Measurements from ENCODE around the gene PRRX2. TPM values are rescaled to one million over a fixed set of nuclear protein-coding genes. Genes with fewer than 3 reads are reported as not detected.

Gene PRRX2
- total and polyA plus RNA-seq, 2 experiments from 2014 or later, result 141 to 169 TPM

DNA sequence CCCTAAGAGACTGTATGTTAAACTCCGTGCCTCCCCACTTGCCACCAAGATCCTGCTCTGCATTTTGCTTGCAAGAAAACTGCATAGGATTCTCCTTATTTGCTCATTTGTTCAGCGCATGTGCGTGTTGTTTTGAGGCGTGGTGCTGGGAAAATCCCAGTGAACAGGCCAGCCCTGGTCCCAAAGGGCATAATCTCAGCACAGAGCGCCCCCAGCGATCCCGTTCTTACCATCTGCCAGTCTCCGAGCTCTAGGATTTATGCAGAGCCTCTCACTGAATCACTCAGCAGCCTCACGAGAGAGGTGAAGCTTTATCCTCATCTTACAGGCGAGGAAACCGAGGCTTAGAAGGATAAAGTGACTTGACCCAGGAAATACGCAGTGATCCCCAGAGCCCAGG, 11.5 kb downstream of the PRRX2 start:
- Histone ChIP-seq H2AFZ (no peak overlapping the region), H4K20me1 (ENCODE audit: insufficient read depth) (no peaks in the 10 kb centered on the region), H3K27me3 (replicated peaks; ENCODE audit: insufficient read depth) (no peaks in the 10 kb centered on the region), H3K9me2 (ENCODE audit: insufficient read depth) (no peaks in the 10 kb centered on the region), H3K27ac (peak overlapping the region; percentile 49), H3K4me2 (ENCODE audit: unreplicated experiment) (peak overlapping the region; percentile 31), H3K9ac (peak overlapping the region; percentile 71), H3F3A (ENCODE audit: insufficient read depth) (peaks cover 15% of the 10 kb centered on the region; the same call in 1 of the 2 replicates), H3K4me1 (ENCODE audit: insufficient read depth) (peaks cover 26% of the 10 kb centered on the region), H3K36me3 (ENCODE audit: low read depth) (no peaks in the 10 kb centered on the region), H3K9me3 (ENCODE audit: low read depth) (no peaks in the 10 kb centered on the region), H3K79me2 (ENCODE audit: insufficient read depth) (peaks cover 98% of the 10 kb centered on the region), H3K4me3 (no peak overlapping the region)
- in situ Hi-C loops (cut with MboI), result no loop called here
- peak; percentile 89 for DNase-seq
- TF ChIP-seq EZH2phosphoT487 (IDR thresholded peaks at IDR 0.05; ENCODE audit: insufficient read depth, low read depth), result no peak
- TF ChIP-seq EZH2 (IDR thresholded peaks at IDR 0.05; ENCODE audit: insufficient read depth, poor library complexity, severe bottlenecking), result no peak
- 20 to 21% methylated on average over 12 of the region's 12 CpGs for whole genome bisulfite sequencing, 2 experiments (ENCODE audit: low coverage in 1 of 2, low lambda C conversion rate in 2 of 2, missing lambda C conversion rate in 2 of 2)

DNA sequence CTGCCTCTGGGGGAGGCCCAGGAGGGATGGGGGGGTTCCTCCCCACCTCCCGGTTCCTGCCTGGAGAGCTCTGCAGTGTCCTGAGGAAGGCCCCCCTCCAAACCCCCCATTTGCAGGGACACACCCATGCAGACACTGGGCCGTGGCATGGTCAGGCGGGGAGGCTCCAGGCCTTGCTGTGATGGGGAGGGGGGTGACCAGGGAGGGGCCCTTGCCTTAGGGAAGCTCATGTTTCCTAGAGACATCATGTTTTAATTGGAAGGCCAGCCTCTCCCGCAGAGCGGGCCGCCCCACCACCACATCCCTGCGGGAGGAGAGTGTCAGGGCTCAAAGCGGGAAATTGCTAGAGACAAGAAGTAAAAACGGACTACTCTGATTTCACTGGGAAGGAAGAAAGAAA, 12.0 kb downstream of the PRRX2 start:
- DNase-seq, result no peak
- Histone ChIP-seq H3K9me2 (ENCODE audit: insufficient read depth) (no peaks in the 10 kb centered on the region), H3K79me2 (ENCODE audit: insufficient read depth) (peaks cover 98% of the 10 kb centered on the region), H2AFZ (no peak overlapping the region), H3K27me3 (replicated peaks; ENCODE audit: insufficient read depth) (no peaks in the 10 kb centered on the region), H3K9ac (peak overlapping the region; percentile 71), H3F3A (ENCODE audit: insufficient read depth) (peaks cover 15% of the 10 kb centered on the region; the same call in 1 of the 2 replicates), H4K20me1 (ENCODE audit: insufficient read depth) (no peaks in the 10 kb centered on the region), H3K4me3 (no peak overlapping the region), H3K4me1 (ENCODE audit: insufficient read depth) (peaks cover 26% of the 10 kb centered on the region), H3K9me3 (ENCODE audit: low read depth) (no peaks in the 10 kb centered on the region), H3K4me2 (ENCODE audit: unreplicated experiment) (peak overlapping the region; percentile 31), H3K27ac (peak overlapping the region; percentile 49), H3K36me3 (ENCODE audit: low read depth) (no peaks in the 10 kb centered on the region)
- no peak for TF ChIP-seq EZH2 (IDR thresholded peaks at IDR 0.05; ENCODE audit: insufficient read depth, poor library complexity, severe bottlenecking)
- 42 to 44% methylated on average over 9 of the region's 9 CpGs for WGBS, 2 experiments (ENCODE audit: low coverage in 1 of 2, low lambda C conversion rate in 2 of 2, missing lambda C conversion rate in 2 of 2)
- in situ Hi-C loops (cut with MboI), result no loop called here

DNA sequence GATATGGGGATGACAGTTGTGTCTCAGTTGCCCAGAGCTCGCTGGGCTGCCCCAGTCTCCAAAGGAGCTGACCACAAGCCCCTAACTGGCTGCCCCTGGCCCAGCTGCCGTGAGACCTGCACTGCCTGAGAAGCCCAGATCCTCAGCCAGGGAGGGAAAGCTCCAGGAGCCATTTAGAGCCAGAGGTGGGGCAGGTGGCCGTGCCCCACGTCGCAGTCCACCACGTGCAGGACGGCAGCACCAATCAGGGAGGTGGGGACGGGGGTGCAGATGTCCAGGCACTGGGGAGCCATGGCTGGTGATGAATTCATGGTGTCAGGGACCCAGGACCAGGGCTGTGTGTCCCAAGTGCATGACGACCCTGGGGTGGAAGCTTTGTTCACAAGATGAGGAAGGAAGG, 13.4 kb downstream of the PRRX2 start:
- Histone ChIP-seq H3F3A (ENCODE audit: insufficient read depth) (peaks cover 11% of the 10 kb centered on the region; the same call in 1 of the 2 replicates), H3K9me3 (ENCODE audit: low read depth) (no peaks in the 10 kb centered on the region), H2AFZ (no peak overlapping the region), H3K9me2 (ENCODE audit: insufficient read depth) (no peaks in the 10 kb centered on the region), H4K20me1 (ENCODE audit: insufficient read depth) (no peaks in the 10 kb centered on the region), H3K9ac (no peak overlapping the region), H3K36me3 (ENCODE audit: low read depth) (peaks cover 3% of the 10 kb centered on the region; the same call in 1 of the 2 replicates), H3K4me3 (no peak overlapping the region), H3K27ac (no peak overlapping the region), H3K4me2 (ENCODE audit: unreplicated experiment) (no peak overlapping the region), H3K27me3 (replicated peaks; ENCODE audit: insufficient read depth) (no peaks in the 10 kb centered on the region), H3K79me2 (ENCODE audit: insufficient read depth) (peaks cover 98% of the 10 kb centered on the region), H3K4me1 (ENCODE audit: insufficient read depth) (peaks cover 26% of the 10 kb centered on the region)
- in situ Hi-C loops (cut with MboI), result no loop called here
- TF ChIP-seq EZH2phosphoT487 (IDR thresholded peaks at IDR 0.05; ENCODE audit: insufficient read depth, low read depth) (no peak), EZH2 (IDR thresholded peaks at IDR 0.05; ENCODE audit: insufficient read depth, poor library complexity, severe bottlenecking) (no peak)
- no peak for DNase-seq
- WGBS, 2 experiments (ENCODE audit: low coverage in 1 of 2, low lambda C conversion rate in 2 of 2, missing lambda C conversion rate in 2 of 2), result 68 to 69% methylated on average over 8 to 9 of the region's 9 CpGs

DNA sequence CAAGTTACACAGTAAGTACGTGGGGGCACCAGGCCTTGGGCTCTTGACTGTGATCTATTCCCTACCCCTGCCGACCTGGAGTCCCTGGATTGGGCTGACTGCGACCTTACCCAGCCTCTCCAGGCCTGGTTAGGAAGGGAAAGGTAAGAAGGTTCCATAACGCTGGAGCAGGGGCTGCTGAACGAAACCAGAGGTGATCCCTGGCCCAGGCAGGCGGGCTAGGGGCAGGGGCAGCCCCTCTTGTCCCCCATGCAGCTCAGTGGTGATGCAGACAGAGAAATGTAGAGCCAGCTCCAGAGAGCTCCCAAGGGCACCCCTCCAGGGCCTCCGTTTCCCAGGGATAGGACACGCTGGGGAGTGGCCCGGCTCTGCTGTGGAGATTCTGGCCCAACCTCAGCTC, 14.1 kb downstream of the PRRX2 start:
- 73 to 78% methylated on average over 9 of the region's 9 CpGs for WGBS, 2 experiments (ENCODE audit: low coverage in 1 of 2, low lambda C conversion rate in 2 of 2, missing lambda C conversion rate in 2 of 2)
- Histone ChIP-seq H3K4me3 (no peak overlapping the region), H3F3A (ENCODE audit: insufficient read depth) (peaks cover 16% of the 10 kb centered on the region), H4K20me1 (ENCODE audit: insufficient read depth) (no peaks in the 10 kb centered on the region), H3K9ac (no peak overlapping the region), H3K79me2 (ENCODE audit: insufficient read depth) (peaks cover 98% of the 10 kb centered on the region), H2AFZ (no peak overlapping the region), H3K27me3 (replicated peaks; ENCODE audit: insufficient read depth) (no peaks in the 10 kb centered on the region), H3K4me1 (ENCODE audit: insufficient read depth) (peaks cover 27% of the 10 kb centered on the region), H3K36me3 (ENCODE audit: low read depth) (peaks cover 5% of the 10 kb centered on the region; the same call in 1 of the 2 replicates), H3K4me2 (ENCODE audit: unreplicated experiment) (no peak overlapping the region), H3K9me2 (ENCODE audit: insufficient read depth) (no peaks in the 10 kb centered on the region), H3K9me3 (ENCODE audit: low read depth) (no peaks in the 10 kb centered on the region), H3K27ac (no peak overlapping the region)
- in situ Hi-C loops (cut with MboI), result no loop called here
- DNase-seq, result no peak
- TF ChIP-seq EZH2phosphoT487 (IDR thresholded peaks at IDR 0.05; ENCODE audit: insufficient read depth, low read depth) (no peak), EZH2 (IDR thresholded peaks at IDR 0.05; ENCODE audit: insufficient read depth, poor library complexity, severe bottlenecking) (no peak)

DNA sequence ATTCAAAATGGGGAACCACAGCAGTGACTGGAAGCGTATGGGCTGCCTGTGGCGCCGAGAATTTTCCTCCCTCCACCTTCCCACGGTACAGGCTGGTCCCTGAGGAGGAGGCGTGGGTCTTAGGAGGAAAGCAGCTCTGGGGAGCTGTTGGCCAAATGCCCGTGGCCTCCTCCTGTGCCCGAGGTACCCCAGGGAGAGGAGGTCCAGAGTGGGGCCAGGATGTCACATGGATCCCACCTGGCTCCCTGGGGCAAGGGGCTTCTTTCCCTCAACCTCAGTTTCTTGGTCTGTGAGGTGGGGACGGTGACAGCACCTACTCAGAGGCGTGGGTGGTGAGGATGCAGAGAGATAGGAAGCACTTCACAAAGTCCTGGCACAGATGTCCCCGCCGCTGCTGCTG, 16.5 kb downstream of the PRRX2 start:
- H4K20me1 ChIP-seq (ENCODE audit: insufficient read depth), result no peaks in the 10 kb centered on the region
- no peak for DNase-seq
- TF ChIP-seq EZH2phosphoT487 (IDR thresholded peaks at IDR 0.05; ENCODE audit: insufficient read depth, low read depth) (no peak), EZH2 (IDR thresholded peaks at IDR 0.05; ENCODE audit: insufficient read depth, poor library complexity, severe bottlenecking) (no peak)
- in situ Hi-C loops (cut with MboI), result no loop called here
- peak overlapping the region; percentile 7; the same call in 1 of the 2 replicates for H3K27ac ChIP-seq
- no peaks in the 10 kb centered on the region for H3K27me3 ChIP-seq (replicated peaks; ENCODE audit: insufficient read depth)
- peaks cover 5% of the 10 kb centered on the region; the same call in 1 of the 2 replicates for H3K36me3 ChIP-seq (ENCODE audit: low read depth)
- H3K79me2 ChIP-seq (ENCODE audit: insufficient read depth), result peaks cover 98% of the 10 kb centered on the region
- no peaks in the 10 kb centered on the region for H3K9me3 ChIP-seq (ENCODE audit: low read depth)
- H3K4me1 ChIP-seq (ENCODE audit: insufficient read depth), result peaks cover 25% of the 10 kb centered on the region
- 0 out of 2 replicates have a peak overlapping the region, but pooled peaks have one; percentile 22 for H3K9ac ChIP-seq
- H3F3A ChIP-seq (ENCODE audit: insufficient read depth), result peaks cover 12% of the 10 kb centered on the region
- H3K4me2 ChIP-seq (ENCODE audit: unreplicated experiment), result no peak overlapping the region
- H2AFZ ChIP-seq, result no peak overlapping the region
- no peak overlapping the region for H3K4me3 ChIP-seq
- no peaks in the 10 kb centered on the region for H3K9me2 ChIP-seq (ENCODE audit: insufficient read depth)
- WGBS, 2 experiments (ENCODE audit: low coverage in 1 of 2, low lambda C conversion rate in 2 of 2, missing lambda C conversion rate in 2 of 2), result 70 to 77% methylated on average over 11 of the region's 11 CpGs
